OCI-LY1 (cell line): ENCODE data around the gene TRIM46.
"Not testable (repeated sequence)": the region's sequence is repeated elsewhere in the genome, so short reads cannot be mapped to it uniquely, and the experiment has no call there.

Experiments
- H2AFZ ChIP-seq: fragments of 200-600 bp; sonication (generic), shearing (Covaris generic); 2 replicates; pipeline ENCODE4 v1.6.0; 2014; ENCODE audit warnings: antibody characterized with exemption, mild to moderate bottlenecking, low read length
- H3F3A ChIP-seq: fragments of 200-600 bp; sonication (generic), shearing (Covaris generic); 2 replicates; pipeline ENCODE4 v1.6.0; 2014; ENCODE audit warnings: mild to moderate bottlenecking, antibody characterized with exemption, low read length, moderate library complexity; ENCODE audit not compliant: insufficient read depth
- H3K27ac ChIP-seq: fragments of 200-600 bp; sonication (generic); 2 replicates; pipeline ENCODE4 v1.5.1; 2014; ENCODE audit warnings: low read length, mixed run types, mild to moderate bottlenecking, low read depth; ENCODE audit not compliant: poor library complexity, severe bottlenecking
- H3K27me3 ChIP-seq: fragments of 200-600 bp; sonication (generic); 2 replicates; pipeline ENCODE4 v1.6.0; 2014; ENCODE audit warnings: antibody characterized with exemption, mild to moderate bottlenecking, low read length, moderate library complexity; ENCODE audit not compliant: insufficient read depth
- H3K36me3 ChIP-seq: fragments of 200-600 bp; sonication (generic); 2 replicates; pipeline ENCODE4 v1.6.1; 2014; ENCODE audit warnings: mild to moderate bottlenecking, antibody characterized with exemption, low read length, moderate library complexity, mixed read lengths; ENCODE audit not compliant: insufficient read depth
- H3K4me1 ChIP-seq: fragments of 200-600 bp; sonication (generic); 2 replicates; pipeline ENCODE4 v1.5.1; 2014; ENCODE audit warnings: mild to moderate bottlenecking, low read length, moderate library complexity; ENCODE audit not compliant: insufficient read depth, severe bottlenecking
- H3K4me2 ChIP-seq: fragments of 200-600 bp; sonication (generic), shearing (Covaris generic); 2 replicates; pipeline ENCODE4 v1.6.1; 2014; ENCODE audit warnings: low read length
- H3K4me3 ChIP-seq: fragments of 200-600 bp; sonication (generic); 2 replicates; pipeline ENCODE4 v1.5.1; 2014; ENCODE audit warnings: low read length, low read depth, mild to moderate bottlenecking, mixed read lengths; ENCODE audit not compliant: poor library complexity, severe bottlenecking
- H3K79me2 ChIP-seq: fragments of 200-600 bp; shearing (Covaris generic); 2 replicates; pipeline ENCODE4 v1.6.1; 2016; ENCODE audit warnings: mixed run types, low read length, mixed read lengths; ENCODE audit not compliant: insufficient read depth
- H3K9ac ChIP-seq: fragments of 200-600 bp; sonication (generic), shearing (Covaris generic); 2 replicates; pipeline ENCODE4 v1.6.1; 2014; ENCODE audit warnings: mild to moderate bottlenecking, low read length, mixed read lengths
- H3K9me2 ChIP-seq: fragments of 200-600 bp; sonication (generic), shearing (Covaris generic); 2 replicates; pipeline ENCODE4 v1.6.1; 2014; ENCODE audit warnings: low read depth, mild to moderate bottlenecking, low read length, mixed read lengths
- H3K9me3 ChIP-seq: fragments of 200-600 bp; shearing (Covaris generic); 2 replicates; pipeline ENCODE4 v1.6.1; 2014; ENCODE audit warnings: low read length, mixed read lengths
- H4K20me1 ChIP-seq: fragments of 200-600 bp; sonication (generic), shearing (Covaris generic); 2 replicates; pipeline ENCODE4 v1.6.0; 2016; ENCODE audit warnings: mild to moderate bottlenecking, low read length; ENCODE audit not compliant: insufficient read depth
- EZH2 ChIP-seq: fragments of 200-600 bp; sonication (generic), shearing (Covaris generic); IDR thresholded peaks from 2 replicates; pipeline ENCODE4 v1.8.0; 2017; ENCODE audit warnings: borderline replicate concordance, mixed run types, mild to moderate bottlenecking, antibody characterized with exemption, low read length, moderate library complexity, mixed read lengths
- TF ChIP-seq, protein P1 (sequence below): fragments of 200-600 bp; sonication (generic), shearing (Covaris generic); IDR thresholded peaks from 2 replicates; pipeline ENCODE4 v1.5.1; 2017; ENCODE audit warnings: mild to moderate bottlenecking, antibody characterized with exemption, low read length, moderate library complexity, mixed read lengths

TRIM46 gene

DNA sequence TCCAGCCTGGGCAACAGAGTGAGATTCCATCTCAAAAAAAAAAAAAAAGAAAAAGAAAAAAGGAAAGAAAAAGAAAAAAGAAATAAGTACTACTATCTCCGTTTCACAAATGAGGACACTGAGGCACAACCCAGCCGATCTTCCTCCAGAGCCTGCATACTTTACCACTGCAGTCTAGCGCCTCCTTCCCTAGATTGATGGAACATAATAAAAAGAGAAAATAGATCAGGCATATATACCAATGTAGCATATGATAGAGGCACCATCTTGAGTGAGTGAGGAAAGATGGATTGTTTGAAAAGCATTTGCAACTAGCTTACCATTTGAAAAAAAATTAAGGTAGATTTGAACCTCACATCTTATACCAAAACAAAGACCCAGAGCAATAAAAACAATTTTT, 28.2 kb upstream of the TRIM46 start:
- Histone ChIP-seq H3K4me2 (no peak overlapping the region), H3K9me2 (no peaks in the 10 kb centered on the region), H3K27me3 (peaks cover 7% of the 10 kb centered on the region), H3K4me1 (peaks cover 3% of the 10 kb centered on the region), H3K79me2 (no peaks in the 10 kb centered on the region), H3F3A (no peaks in the 10 kb centered on the region), H3K27ac (no peak overlapping the region), H3K4me3 (no peak overlapping the region), H3K9me3 (peaks cover 5% of the 10 kb centered on the region; the same call in 1 of the 2 replicates), H3K36me3 (no peaks in the 10 kb centered on the region), H4K20me1 (no peaks in the 10 kb centered on the region), H2AFZ (no peak overlapping the region), H3K9ac (no peak overlapping the region)
- TF ChIP-seq, protein P1, sequence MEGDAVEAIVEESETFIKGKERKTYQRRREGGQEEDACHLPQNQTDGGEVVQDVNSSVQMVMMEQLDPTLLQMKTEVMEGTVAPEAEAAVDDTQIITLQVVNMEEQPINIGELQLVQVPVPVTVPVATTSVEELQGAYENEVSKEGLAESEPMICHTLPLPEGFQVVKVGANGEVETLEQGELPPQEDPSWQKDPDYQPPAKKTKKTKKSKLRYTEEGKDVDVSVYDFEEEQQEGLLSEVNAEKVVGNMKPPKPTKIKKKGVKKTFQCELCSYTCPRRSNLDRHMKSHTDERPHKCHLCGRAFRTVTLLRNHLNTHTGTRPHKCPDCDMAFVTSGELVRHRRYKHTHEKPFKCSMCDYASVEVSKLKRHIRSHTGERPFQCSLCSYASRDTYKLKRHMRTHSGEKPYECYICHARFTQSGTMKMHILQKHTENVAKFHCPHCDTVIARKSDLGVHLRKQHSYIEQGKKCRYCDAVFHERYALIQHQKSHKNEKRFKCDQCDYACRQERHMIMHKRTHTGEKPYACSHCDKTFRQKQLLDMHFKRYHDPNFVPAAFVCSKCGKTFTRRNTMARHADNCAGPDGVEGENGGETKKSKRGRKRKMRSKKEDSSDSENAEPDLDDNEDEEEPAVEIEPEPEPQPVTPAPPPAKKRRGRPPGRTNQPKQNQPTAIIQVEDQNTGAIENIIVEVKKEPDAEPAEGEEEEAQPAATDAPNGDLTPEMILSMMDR: no peak
- no peak for TF ChIP-seq EZH2

DNA sequence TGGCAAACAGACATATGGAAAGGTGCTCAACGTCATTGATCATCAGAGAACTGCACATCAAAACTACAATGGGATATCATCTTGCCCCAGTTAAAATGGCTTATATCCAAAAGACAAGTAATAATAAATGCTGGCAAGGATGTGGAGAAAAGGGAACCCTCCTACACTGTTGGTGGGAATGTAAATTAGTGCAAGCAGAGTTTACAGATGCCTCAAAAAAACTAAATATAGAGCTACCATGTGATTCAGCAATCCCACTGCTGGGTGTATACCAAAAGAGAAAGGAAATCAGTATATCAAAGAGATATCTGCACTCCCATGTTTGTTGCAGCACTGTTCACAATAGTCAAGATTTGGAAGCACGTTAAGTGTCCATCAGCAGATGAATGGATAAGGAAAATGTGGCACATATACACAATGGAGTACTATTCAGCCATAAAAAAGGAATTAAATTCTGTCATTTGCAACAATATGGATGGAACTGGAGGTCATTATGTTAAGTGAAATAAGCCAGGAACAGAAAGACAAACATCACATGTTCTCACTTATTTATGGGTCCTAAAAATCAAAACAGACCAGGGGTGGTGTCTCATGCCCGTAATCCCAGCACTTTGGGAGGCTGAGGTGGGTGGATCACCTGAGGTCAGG, 17.5 kb upstream of the TRIM46 start:
- not testable (repeated sequence) for H3K27ac ChIP-seq, H3K27me3 ChIP-seq, H3K4me3 ChIP-seq, H2AFZ ChIP-seq, H3K4me2 ChIP-seq, H4K20me1 ChIP-seq, H3K9me2 ChIP-seq, H3K9ac ChIP-seq, H3K9me3 ChIP-seq, H3K4me1 ChIP-seq, H3K36me3 ChIP-seq, H3F3A ChIP-seq, H3K79me2 ChIP-seq

DNA sequence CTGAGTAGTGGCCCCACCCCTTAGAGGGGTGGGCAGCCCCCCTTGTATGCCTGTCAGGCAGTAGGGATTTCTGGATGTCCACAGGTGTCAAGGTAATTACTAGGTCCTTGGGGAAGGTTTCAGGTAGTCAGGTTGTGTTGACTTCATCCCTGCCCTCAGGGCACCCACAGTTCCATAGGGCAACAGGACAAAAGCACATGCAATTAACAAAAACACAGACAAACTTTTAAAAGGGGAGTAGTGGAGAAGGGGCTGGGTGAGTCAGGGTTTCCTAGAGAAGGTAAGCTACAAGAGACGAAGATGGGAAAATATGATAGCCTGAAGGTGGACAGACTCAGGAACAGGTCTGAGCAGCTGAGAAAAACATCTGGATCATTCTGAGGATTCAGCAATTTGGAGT, 14.7 kb upstream of the TRIM46 start:
- Histone ChIP-seq H3K79me2 (no peaks in the 10 kb centered on the region), H3K4me3 (no peak overlapping the region), H3F3A (no peaks in the 10 kb centered on the region), H3K36me3 (no peaks in the 10 kb centered on the region), H3K27ac (no peak overlapping the region), H3K4me2 (no peak overlapping the region), H2AFZ (no peak overlapping the region), H3K9ac (no peak overlapping the region), H3K9me2 (no peaks in the 10 kb centered on the region), H3K4me1 (no peaks in the 10 kb centered on the region), H3K9me3 (no peaks in the 10 kb centered on the region), H3K27me3 (no peaks in the 10 kb centered on the region; the same call in 1 of the 2 replicates), H4K20me1 (no peaks in the 10 kb centered on the region)
- no peak for TF ChIP-seq EZH2
- TF ChIP-seq, protein P1: no peak

DNA sequence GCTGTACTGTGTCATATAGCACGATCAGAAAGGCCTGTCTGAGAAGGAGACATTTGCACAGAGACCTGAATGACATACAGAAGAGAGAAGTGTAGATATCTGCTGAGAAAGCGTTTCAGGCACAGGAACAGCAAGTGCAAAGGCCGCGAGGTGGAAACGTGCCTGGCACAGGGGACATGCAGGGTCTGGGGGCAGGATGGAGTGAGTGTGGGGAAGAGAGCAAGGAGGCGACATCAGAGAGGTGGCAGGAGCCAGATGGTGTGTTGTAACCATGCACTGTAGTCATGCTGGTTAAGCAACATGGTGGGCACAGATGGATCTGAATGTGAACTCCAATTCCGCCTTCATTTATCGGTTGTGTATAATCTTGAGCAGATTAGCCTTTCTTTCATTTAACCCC, 13.5 kb upstream of the TRIM46 start:
- Histone ChIP-seq H3K4me1 (no peaks in the 10 kb centered on the region), H3K4me3 (no peak overlapping the region), H2AFZ (no peak overlapping the region), H3K4me2 (no peak overlapping the region), H3K9ac (no peak overlapping the region), H3K27me3 (no peaks in the 10 kb centered on the region; the same call in 1 of the 2 replicates), H3K9me2 (no peaks in the 10 kb centered on the region), H3K79me2 (no peaks in the 10 kb centered on the region), H4K20me1 (no peaks in the 10 kb centered on the region), H3F3A (no peaks in the 10 kb centered on the region), H3K36me3 (no peaks in the 10 kb centered on the region), H3K9me3 (no peaks in the 10 kb centered on the region), H3K27ac (no peak overlapping the region)
- no peak for TF ChIP-seq EZH2
- TF ChIP-seq, protein P1: no peak

DNA sequence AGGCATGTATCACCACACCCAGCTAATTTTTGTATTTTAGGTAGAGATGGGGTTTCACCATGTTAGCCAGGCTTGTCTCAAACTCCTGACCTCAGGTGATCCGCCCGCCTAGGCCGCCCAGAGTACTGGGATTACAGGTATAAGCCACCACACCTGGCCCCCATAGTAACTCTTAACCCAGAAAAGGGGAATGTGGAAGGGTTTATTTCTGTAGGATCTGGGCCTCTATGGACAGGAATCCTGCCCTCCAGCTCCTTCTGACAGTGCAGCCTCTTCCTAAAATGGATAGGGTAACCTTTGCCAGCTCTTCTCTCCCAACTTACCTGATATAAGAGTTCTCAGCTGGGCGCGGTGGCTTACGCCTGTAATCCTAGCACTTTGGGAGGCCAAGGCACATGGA, 11.0 kb upstream of the TRIM46 start:
- H3K4me3 ChIP-seq, H3K27ac ChIP-seq: not testable (repeated sequence)

More for the DNA sequence above, 11.0 kb upstream of the TRIM46 start:
- H3K4me1 ChIP-seq, H3K9me2 ChIP-seq, H3K9me3 ChIP-seq, H3K9ac ChIP-seq, H3K79me2 ChIP-seq, H3F3A ChIP-seq, H2AFZ ChIP-seq, H3K4me2 ChIP-seq, H4K20me1 ChIP-seq, H3K36me3 ChIP-seq, H3K27me3 ChIP-seq: not testable (repeated sequence)
